HFFc6 (cell line): ENCODE measurements around the gene MIEN1. TPM values are rescaled to one million over a fixed set of nuclear protein-coding genes. Genes with fewer than 3 reads are reported as not detected.
A peak's percentile ranks its signal among the peaks of the same experiment; 100 is the strongest.

Experiments used
- DNase-seq: peaks from one replicate; pipeline ENCODE4 v3.0.0-alpha.2; 2018
- H3K27ac Mint-ChIP-seq: 2 replicates; pipeline ENCODE4 v1.8.0; 2020; ENCODE audit warnings: mild to moderate bottlenecking, mixed read lengths
- H3K27me3 Mint-ChIP-seq: 2 replicates; pipeline ENCODE4 v1.8.0; 2021; ENCODE audit warnings: mild to moderate bottlenecking, moderate library complexity, mixed read lengths; ENCODE audit not compliant: insufficient read depth
- H3K36me3 Mint-ChIP-seq: 2 replicates; pipeline ENCODE4 v1.8.0; 2021; ENCODE audit warnings: low read depth, mixed read lengths
- H3K4me1 Mint-ChIP-seq: 2 replicates; pipeline ENCODE4 v1.8.0; 2020; ENCODE audit warnings: low read depth, mixed read lengths
- H3K4me3 Mint-ChIP-seq: 2 replicates; pipeline ENCODE4 v1.8.0; 2020; ENCODE audit warnings: mild to moderate bottlenecking, moderate library complexity, mixed read lengths
- H3K9me3 Mint-ChIP-seq: 2 replicates; pipeline ENCODE4 v1.8.0; 2020; ENCODE audit warnings: mild to moderate bottlenecking, mixed read lengths
- CTCF ChIP-seq: fragments of 200-600 bp; sonication (generic); IDR thresholded peaks from 2 replicates; pipeline ENCODE4 v1.5.0; 2021; ENCODE audit warnings: antibody characterized with exemption, mild to moderate bottlenecking
- total RNA-seq, 6 experiments: library from RNA; stranded (reverse); fragmentation: NEBNext Ultra II Directional; extraction: Animal tissue kit (Norgen Biotek cat#: 25700); gene quantifications; 2 replicates in 1 of 6; 3 replicates in 5 of 6; pipeline ENCODE4 v1.2.3, GENCODE V29; 2021

The MIEN1 gene
- total RNA-seq, 6 experiments from 2014 or later: 56.9 to 70.3 (median 66.0) TPM

- Mint-ChIP-seq H3K36me3 (no peaks in the 10 kb centered on the region), H3K27me3 (peaks cover 38% of the 10 kb centered on the region), H3K4me3 (peak overlapping the region; percentile 65), H3K4me1 (0 out of 2 replicates have a peak, but pooled peaks cover 5% of the 10 kb centered on the region), H3K9me3 (no peaks in the 10 kb centered on the region), H3K27ac (peak overlapping the region; percentile 16; the same call in 1 of the 2 replicates)
- no peak for TF ChIP-seq CTCF
- DNase-seq: no peak
Observed at GRCh38 chr17:39754958-39755553, 24.7 kb upstream of the MIEN1 start.

DNA sequence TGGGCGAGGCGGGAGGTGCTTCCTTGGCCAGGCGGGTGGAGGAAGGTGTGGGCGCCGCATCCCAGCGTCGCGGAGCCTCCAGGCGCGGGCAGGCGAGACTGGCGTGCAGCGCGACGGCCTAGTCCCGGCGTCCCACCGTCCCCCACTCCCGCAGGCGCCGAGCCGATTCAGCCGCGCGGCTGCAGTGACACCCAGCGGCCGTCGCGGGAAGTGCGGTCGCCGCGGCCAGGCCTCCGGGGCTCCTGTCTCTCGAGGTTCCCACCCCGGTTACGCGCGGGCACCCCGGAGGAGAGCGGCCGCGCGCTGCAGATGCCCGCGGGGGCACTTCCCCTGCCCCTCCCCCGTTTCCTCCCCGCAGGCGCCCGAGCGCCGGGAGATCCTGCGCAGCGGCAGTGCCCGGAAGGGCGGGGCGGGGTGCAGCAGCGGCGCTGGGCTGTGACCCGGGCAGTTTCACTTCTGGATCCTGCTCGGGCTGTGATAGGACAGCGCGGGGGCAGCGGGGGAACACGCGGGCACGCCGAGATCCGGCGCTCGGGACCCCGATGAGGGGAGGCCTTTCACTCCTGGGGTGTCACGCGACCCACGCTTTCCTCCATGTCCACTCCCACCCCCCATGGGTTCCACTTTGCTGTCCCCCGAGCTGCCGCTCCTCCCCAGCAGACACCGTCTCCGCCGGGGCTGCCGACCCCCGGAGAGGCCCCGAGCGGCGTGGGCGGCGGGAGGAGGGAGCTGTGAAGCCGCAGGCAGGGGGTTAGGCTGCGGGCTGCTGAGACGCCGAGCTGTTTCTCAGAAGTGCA, 24.0 kb upstream of the MIEN1 start:
- Mint-ChIP-seq H3K9me3 (no peaks in the 10 kb centered on the region), H3K4me1 (0 out of 2 replicates have a peak, but pooled peaks cover 5% of the 10 kb centered on the region), H3K27me3 (peaks cover 32% of the 10 kb centered on the region), H3K27ac (no peak overlapping the region), H3K4me3 (peak overlapping the region; percentile 53), H3K36me3 (no peaks in the 10 kb centered on the region)
- peak; percentile 86 for DNase-seq
- TF ChIP-seq CTCF: peak; percentile 99

- H3K36me3 Mint-ChIP-seq: no peaks in the 10 kb centered on the region
- peak overlapping the region; percentile 29; the same call in 1 of the 2 replicates for H3K27ac Mint-ChIP-seq
- DNase-seq: no peak
- H3K27me3 Mint-ChIP-seq: peaks cover 29% of the 10 kb centered on the region
- H3K9me3 Mint-ChIP-seq: no peaks in the 10 kb centered on the region
- H3K4me1 Mint-ChIP-seq: 0 out of 2 replicates have a peak, but pooled peaks cover 5% of the 10 kb centered on the region
- H3K4me3 Mint-ChIP-seq: peak overlapping the region; percentile 54; the same call in 1 of the 2 replicates
- no peak for TF ChIP-seq CTCF
Observed at GRCh38 chr17:39753514-39754160, 23.3 kb upstream of the MIEN1 start.

- H3K27ac Mint-ChIP-seq: no peak overlapping the region
- H3K27me3 Mint-ChIP-seq: peaks cover 25% of the 10 kb centered on the region
- no peak overlapping the region for H3K4me3 Mint-ChIP-seq
- TF ChIP-seq CTCF: no peak
- H3K9me3 Mint-ChIP-seq: no peaks in the 10 kb centered on the region
- no peak for DNase-seq
- no peaks in the 10 kb centered on the region for H3K36me3 Mint-ChIP-seq
- H3K4me1 Mint-ChIP-seq: 0 out of 2 replicates have a peak, but pooled peaks cover 5% of the 10 kb centered on the region
Observed at GRCh38 chr17:39752241-39752881, 22.0 kb upstream of the MIEN1 start.

DNA sequence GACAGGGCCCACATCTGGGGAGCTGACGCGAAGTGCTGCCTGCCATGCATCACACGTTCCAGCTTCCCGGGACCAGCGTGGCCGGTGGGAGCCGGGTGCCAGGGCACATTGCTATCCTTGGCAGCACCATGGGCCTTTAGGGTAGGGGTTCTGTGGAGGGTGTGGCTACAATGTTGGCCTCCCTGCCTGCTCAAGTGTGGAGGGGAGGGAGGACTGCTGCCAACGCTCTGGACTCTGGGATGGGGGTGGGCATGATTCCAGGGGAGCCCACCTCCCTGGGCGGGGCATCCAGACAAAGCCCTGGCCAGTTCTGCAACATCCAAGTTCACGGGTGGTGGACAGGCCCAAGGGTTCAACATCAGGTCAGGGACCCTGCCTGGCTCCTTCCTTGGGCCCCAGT, 21.3 kb upstream of the MIEN1 start:
- Mint-ChIP-seq H3K9me3 (no peaks in the 10 kb centered on the region), H3K4me1 (0 out of 2 replicates have a peak, but pooled peaks cover 5% of the 10 kb centered on the region), H3K36me3 (no peaks in the 10 kb centered on the region), H3K4me3 (no peak overlapping the region), H3K27me3 (peaks cover 18% of the 10 kb centered on the region), H3K27ac (no peak overlapping the region)
- no peak for DNase-seq
- TF ChIP-seq CTCF: no peak
